Measurements from ENCODE around the gene TTC34. TPM values are rescaled to one million over a fixed set of nuclear protein-coding genes. Genes with fewer than 3 reads are reported as not detected.
A peak's percentile ranks its signal among the peaks of the same experiment; 100 is the strongest.

TTC34 gene
- total RNA-seq, 1 donor from 2014 or later: 0.09 TPM

GRCh38 chr1:2598329-2598931 is 203.1 kb downstream of the TTC34 start:
- Histone ChIP-seq H3K79me2 (ENCODE audit: low read depth) (no peaks in the 10 kb centered on the region), H3K9me3 (ENCODE audit: low read depth) (no peaks in the 10 kb centered on the region), H3F3A (ENCODE audit: low read depth) (no peaks in the 10 kb centered on the region), H3K36me3 (no peaks in the 10 kb centered on the region), H3K4me1 (no peaks in the 10 kb centered on the region), H2AFZ (replicated peaks) (no peak overlapping the region), H3K9ac (no peak overlapping the region), H4K20me1 (ENCODE audit: low read depth) (no peaks in the 10 kb centered on the region), H3K27me3 (peaks cover 18% of the 10 kb centered on the region), H3K27ac (no peak overlapping the region), H3K4me3 (no peak overlapping the region), H3K4me2 (no peak overlapping the region)
- TF ChIP-seq EZH2 (IDR thresholded peaks at IDR 0.05): no peak
- no peak for TF ChIP-seq EZH2phosphoT487 (IDR thresholded peaks at IDR 0.05)
- Mint-ChIP-seq H3K9me3 (peaks cover 3% of the 10 kb centered on the region), H3K4me3 (no peak overlapping the region), H3K27ac (no peak overlapping the region), H3K4me1 (peaks cover 12% of the 10 kb centered on the region), H3K27me3 (ENCODE audit: insufficient read depth, low read depth) (peaks cover 5% of the 10 kb centered on the region), H3K36me3 (no peaks in the 10 kb centered on the region)
- DNase-seq (ENCODE audit: low spot score): no peak

- Histone ChIP-seq H3F3A (ENCODE audit: low read depth) (no peaks in the 10 kb centered on the region), H3K36me3 (no peaks in the 10 kb centered on the region), H2AFZ (replicated peaks) (no peak overlapping the region), H3K9ac (no peak overlapping the region), H3K4me2 (no peak overlapping the region), H3K27ac (no peak overlapping the region), H3K4me1 (no peaks in the 10 kb centered on the region), H3K9me3 (ENCODE audit: low read depth) (no peaks in the 10 kb centered on the region), H4K20me1 (ENCODE audit: low read depth) (no peaks in the 10 kb centered on the region), H3K27me3 (peaks cover 18% of the 10 kb centered on the region), H3K4me3 (no peak overlapping the region), H3K79me2 (ENCODE audit: low read depth) (no peaks in the 10 kb centered on the region)
- Mint-ChIP-seq H3K27me3 (ENCODE audit: insufficient read depth, low read depth) (peaks cover 5% of the 10 kb centered on the region), H3K4me1 (peaks cover 10% of the 10 kb centered on the region), H3K9me3 (peaks cover 3% of the 10 kb centered on the region), H3K36me3 (no peaks in the 10 kb centered on the region), H3K27ac (peak overlapping the region; percentile 34), H3K4me3 (no peak overlapping the region)
- TF ChIP-seq EZH2 (IDR thresholded peaks at IDR 0.05) (no peak), CTCF (IDR thresholded peaks at IDR 0.05) (no peak), EZH2phosphoT487 (IDR thresholded peaks at IDR 0.05) (no peak)
- DNase-seq (ENCODE audit: low spot score): no peak
These were observed 203.8 kb downstream of the TTC34 start for GRCh38 chr1:2597441-2598328.

GRCh38 chr1:2596530-2597333 is 204.8 kb downstream of the TTC34 start:
- Mint-ChIP-seq H3K36me3 (no peaks in the 10 kb centered on the region), H3K27me3 (ENCODE audit: insufficient read depth, low read depth) (peaks cover 2% of the 10 kb centered on the region), H3K27ac (peak overlapping the region; percentile 34), H3K4me3 (no peak overlapping the region), H3K9me3 (peaks cover 3% of the 10 kb centered on the region), H3K4me1 (peaks cover 3% of the 10 kb centered on the region)
- Histone ChIP-seq H3K79me2 (ENCODE audit: low read depth) (no peaks in the 10 kb centered on the region), H3K4me2 (no peak overlapping the region), H3K4me1 (no peaks in the 10 kb centered on the region), H3K27ac (no peak overlapping the region), H3K4me3 (no peak overlapping the region), H3K27me3 (peaks cover 15% of the 10 kb centered on the region), H3F3A (ENCODE audit: low read depth) (no peaks in the 10 kb centered on the region), H3K9ac (no peak overlapping the region), H4K20me1 (ENCODE audit: low read depth) (no peaks in the 10 kb centered on the region), H3K9me3 (ENCODE audit: low read depth) (no peaks in the 10 kb centered on the region), H3K36me3 (no peaks in the 10 kb centered on the region), H2AFZ (replicated peaks) (no peak overlapping the region)
- DNase-seq (ENCODE audit: low spot score): no peak
- TF ChIP-seq EZH2phosphoT487 (IDR thresholded peaks at IDR 0.05) (no peak), EZH2 (IDR thresholded peaks at IDR 0.05) (no peak), CTCF (IDR thresholded peaks at IDR 0.05) (no peak)

Data from neural progenitor cell (in vitro differentiated cells).